Gastrocnemius medialis (tissue), 4 donors: ENCODE results near the gene RPS23. TPM values are rescaled to one million over a fixed set of nuclear protein-coding genes. Genes with fewer than 3 reads are reported as not detected.
"Not testable (repeated sequence)": the region's sequence is repeated elsewhere in the genome, so short reads cannot be mapped to it uniquely, and the experiment has no call there.

Source experiments
- ATAC-seq, 2 donors: fragments of 150-250 bp; one replicate each; pipeline ENCODE4 v1.9.1; 2016
- DNase-seq, 2 donors: peaks; one replicate each; pipeline ENCODE4 v3.0.0-alpha.2; 2019
- H3K27ac ChIP-seq, 4 donors: fragments of 200-600 bp; sonication (generic); 1 replicate in 1 of 4; 2 replicates in 3 of 4; pipeline ENCODE4 v1.5.1; 2016 to 2018; ENCODE audit warnings: mild to moderate bottlenecking in 2 of 4, moderate library complexity in 1 of 4
- H3K27me3 ChIP-seq, 3 donors: fragments of 200-600 bp; sonication (generic) in 2 of 3; 1 replicate in 1 of 3; 2 replicates in 2 of 3; pipeline versions ENCODE4 v1.5.1 to v1.6.0; 2016 to 2019; ENCODE audit warnings: mild to moderate bottlenecking in 1 of 3, moderate library complexity in 1 of 3
- H3K36me3 ChIP-seq, 2 donors: fragments of 200-600 bp; sonication (generic) in 1 of 2; one replicate each; pipeline ENCODE4 v1.5.1; 2017 to 2018
- H3K4me1 ChIP-seq, 2 donors: fragments of 200-600 bp; sonication (generic) in 1 of 2; one replicate each; pipeline ENCODE4 v1.5.1; 2016 to 2017; ENCODE audit warnings: mild to moderate bottlenecking in 2 of 2
- H3K4me3 ChIP-seq, 4 donors: fragments of 200-600 bp; sonication (generic) in 3 of 4; 1 replicate in 1 of 4; 2 replicates in 3 of 4; pipeline ENCODE4 v1.5.1; 2016 to 2019; ENCODE audit warnings: mild to moderate bottlenecking in 2 of 4
- H3K9me3 ChIP-seq, 3 donors: fragments of 200-600 bp; sonication (generic) in 2 of 3; 1 replicate in 1 of 3; 2 replicates in 2 of 3; pipeline ENCODE4 v1.5.1; 2016 to 2019
- CTCF ChIP-seq, 5 experiments: fragments of 450-650 bp in 3 of 5; fragments of 200-600 bp in 2 of 5; sonication (generic) in 2 of 5; IDR thresholded peaks in 4 of 5; conservative IDR thresholded peaks in 1 of 5; 1 replicate in 4 of 5; 2 replicates in 1 of 5; pipeline ENCODE4 v1.5.1; 2016 to 2019; ENCODE audit warnings: antibody characterized with exemption in 5 of 5, mild to moderate bottlenecking in 3 of 5, moderate library complexity in 3 of 5
- POLR2A ChIP-seq, 2 donors: fragments of 450-650 bp; IDR thresholded peaks; one replicate each; pipeline ENCODE4 v1.6.1; 2017; ENCODE audit warnings: antibody characterized with exemption in 2 of 2, mild to moderate bottlenecking in 2 of 2, moderate library complexity in 2 of 2
- in situ Hi-C, 4 donors: fragments of 200-750 bp; cut with MboI; loops; one replicate each; pipeline versions ENCODE4 v1.15.0 to v1.8.0; 2017; ENCODE audit warnings: low sequenced_read_pairs in 4 of 4
- intact Hi-C: fragments of 100-400 bp; cut with DNase I; formaldehyde crosslinking; loops from one replicate; pipeline ENCODE4 v1.15.1; 2023; ENCODE audit warnings: low total_unique reads
- total RNA-seq, 4 donors: library from RNA; depleted of rRNA; stranded (reverse); fragments of >200 nt; gene quantifications; one replicate each; pipeline versions ENCODE4 v1.1.0 to v1.2.3, GENCODE V29; 2016

The RPS23 gene
- total RNA-seq, 4 donors from 2014 or later = 3,129 to 4,184 (median 3,721) TPM

GRCh38 chr5:82269363-82269762, 8.8 kb downstream of the RPS23 start:
- H3K27ac ChIP-seq, H3K9me3 ChIP-seq, ATAC-seq, intact Hi-C loops, H3K4me3 ChIP-seq, H3K27me3 ChIP-seq, H3K36me3 ChIP-seq, DNase-seq, in situ Hi-C loops: not testable (repeated sequence)
- peaks cover 0 to 18% of the 10 kb centered on the region in 2 donors for H3K4me1 ChIP-seq

- DNase-seq, H3K9me3 ChIP-seq, intact Hi-C loops: not testable (repeated sequence)
Measured at GRCh38 chr5:82267297-82267933, 10.7 kb downstream of the RPS23 start.

GRCh38 chr5:82265047-82265446, 13.1 kb downstream of the RPS23 start:
- H3K36me3 ChIP-seq = no peaks in the 10 kb centered on the region
- no peak overlapping the region for H3K27ac ChIP-seq
- no peaks in the 10 kb centered on the region for H3K27me3 ChIP-seq
- DNase-seq (no peak), ATAC-seq (no peak)
- no peak for TF ChIP-seq CTCF (IDR thresholded peaks at IDR 0.05 in 4 of 5, conservative IDR thresholded peaks at IDR 0.05 in 1 of 5)
- TF ChIP-seq POLR2A (IDR thresholded peaks at IDR 0.05) = no peak
- in situ Hi-C loops (no loop called here), intact Hi-C loops (no loop called here)
- H3K9me3 ChIP-seq = no peaks in the 10 kb centered on the region
- H3K4me3 ChIP-seq = no peak overlapping the region
- peaks cover 0 to 10% of the 10 kb centered on the region in 2 donors for H3K4me1 ChIP-seq

More at GRCh38 chr5:82267297-82267933, 10.7 kb downstream of the RPS23 start:
- H3K36me3 ChIP-seq, in situ Hi-C loops, H3K27ac ChIP-seq, ATAC-seq, H3K4me3 ChIP-seq, H3K27me3 ChIP-seq: not testable (repeated sequence)
- H3K4me1 ChIP-seq = peaks cover 0 to 15% of the 10 kb centered on the region in 2 donors

DNA sequence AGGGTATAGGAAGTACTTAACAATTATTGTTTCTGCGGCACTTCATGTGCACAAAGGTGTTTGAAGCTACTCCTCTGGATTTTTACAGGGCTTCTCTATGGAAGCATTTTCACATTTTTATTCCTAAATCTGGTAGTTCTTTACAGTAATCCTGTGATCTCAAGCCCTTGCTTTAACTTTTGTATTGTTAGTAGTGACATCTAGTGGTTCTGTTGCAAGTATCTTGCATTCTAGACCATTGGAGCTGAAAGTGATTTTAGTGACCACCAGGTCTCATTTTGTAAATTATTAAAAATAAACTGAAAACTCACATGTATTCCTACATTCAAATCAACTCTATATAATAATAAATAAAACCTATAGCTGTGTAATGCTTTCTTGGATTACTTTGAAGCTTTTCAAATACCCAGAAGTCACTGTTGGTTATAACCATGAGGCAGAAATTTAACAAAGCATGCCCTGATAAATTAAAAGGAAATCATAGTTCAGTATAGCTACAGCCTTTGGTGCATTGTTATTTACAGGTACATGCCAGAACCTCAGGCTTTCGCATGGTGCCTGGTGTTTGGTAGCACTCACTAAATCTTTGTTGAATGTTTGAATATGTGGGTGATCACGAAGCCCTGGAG, 18.9 kb downstream of the RPS23 start:
- TF ChIP-seq CTCF (IDR thresholded peaks at IDR 0.05 in 4 of 5, conservative IDR thresholded peaks at IDR 0.05 in 1 of 5) (no peak), POLR2A (IDR thresholded peaks at IDR 0.05) (no peak)
- DNase-seq (no peak), ATAC-seq (no peak)
- H3K27me3 ChIP-seq = no peaks in the 10 kb centered on the region
- H3K4me3 ChIP-seq = no peak overlapping the region
- in situ Hi-C loops (no loop called here), intact Hi-C loops (no loop called here)
- no peaks in the 10 kb centered on the region for H3K9me3 ChIP-seq
- H3K27ac ChIP-seq = no peak overlapping the region
- no peaks in the 10 kb centered on the region for H3K36me3 ChIP-seq
- H3K4me1 ChIP-seq = no peaks in the 10 kb centered on the region

DNA sequence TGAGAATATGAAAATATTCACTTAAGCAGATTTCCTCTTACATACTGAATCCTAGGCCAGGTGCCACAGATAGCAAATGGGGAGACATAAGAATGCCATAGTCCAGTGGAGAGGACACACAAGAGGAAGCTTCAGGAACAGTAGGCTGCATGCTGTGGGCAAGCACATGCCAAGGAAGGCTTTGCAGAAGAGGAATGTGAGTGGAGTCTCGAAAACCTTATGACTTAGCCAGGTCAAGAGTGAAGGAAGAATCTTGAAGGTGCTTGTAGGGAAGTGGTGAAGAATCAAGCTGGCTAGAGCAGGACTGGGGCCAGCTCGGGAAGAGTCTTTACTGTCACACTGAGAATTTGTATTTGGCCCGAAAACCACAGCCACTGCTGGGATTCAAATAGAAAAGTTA, 20.4 kb downstream of the RPS23 start:
- in situ Hi-C loops = no loop called here
- Histone ChIP-seq H3K9me3 (no peaks in the 10 kb centered on the region), H3K4me3 (no peak overlapping the region), H3K27me3 (no peaks in the 10 kb centered on the region), H3K4me1 (no peaks in the 10 kb centered on the region), H3K27ac (no peak overlapping the region), H3K36me3 (no peaks in the 10 kb centered on the region)
- DNase-seq = no peak
- intact Hi-C loops = no loop called here
- no peak for ATAC-seq
- TF ChIP-seq CTCF (IDR thresholded peaks at IDR 0.05 in 4 of 5, conservative IDR thresholded peaks at IDR 0.05 in 1 of 5) (no peak), POLR2A (IDR thresholded peaks at IDR 0.05) (no peak)
